ENCODE data around the gene HOXB9.

Gene HOXB9

DNA sequence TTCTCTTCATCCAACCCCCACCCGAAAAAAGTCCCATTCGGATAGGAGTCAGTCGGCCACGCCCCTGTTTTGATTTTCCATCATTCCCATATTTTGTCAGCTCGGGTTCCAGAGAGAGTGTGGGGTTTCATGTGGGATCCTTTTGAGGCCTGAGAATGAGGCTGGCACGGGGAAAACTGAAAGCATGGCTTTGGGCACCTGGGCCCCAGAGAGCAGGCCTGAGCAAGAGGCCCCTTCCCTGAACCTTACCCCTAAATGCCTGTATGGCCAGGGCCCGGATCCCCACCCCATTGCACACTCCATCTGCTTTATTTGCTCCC lies 43.4 kb downstream of the HOXB9 start:
- no peaks in the 10 kb centered on the region for H3K9me2 ChIP-seq (replicated peaks; ENCODE audit: insufficient read depth, low read length)
- H3K27me3 ChIP-seq (replicated peaks; ENCODE audit: insufficient read depth, low read length) = no peaks in the 10 kb centered on the region
- no peak overlapping the region for H3K4me3 ChIP-seq (ENCODE audit: low read length)
- H3K4me2 ChIP-seq (ENCODE audit: low read depth, low read length) = 0 out of 2 replicates have a peak overlapping the region, but pooled peaks have one; percentile 63
- no peak overlapping the region for H3K9ac ChIP-seq (ENCODE audit: low read length)
- no peaks in the 10 kb centered on the region for H3K36me3 ChIP-seq (replicated peaks; ENCODE audit: insufficient read depth, low read length)
- H3K4me1 ChIP-seq (ENCODE audit: low read length) = peaks cover 6% of the 10 kb centered on the region
- H3K27ac ChIP-seq (ENCODE audit: low read length) = no peak overlapping the region
- H3K9me3 ChIP-seq (replicated peaks; ENCODE audit: insufficient read depth, low read length) = no peaks in the 10 kb centered on the region
- no peak for TF ChIP-seq EZH2phosphoT487 (IDR thresholded peaks at IDR 0.05; ENCODE audit: low read length)
- TF ChIP-seq, protein P1, sequence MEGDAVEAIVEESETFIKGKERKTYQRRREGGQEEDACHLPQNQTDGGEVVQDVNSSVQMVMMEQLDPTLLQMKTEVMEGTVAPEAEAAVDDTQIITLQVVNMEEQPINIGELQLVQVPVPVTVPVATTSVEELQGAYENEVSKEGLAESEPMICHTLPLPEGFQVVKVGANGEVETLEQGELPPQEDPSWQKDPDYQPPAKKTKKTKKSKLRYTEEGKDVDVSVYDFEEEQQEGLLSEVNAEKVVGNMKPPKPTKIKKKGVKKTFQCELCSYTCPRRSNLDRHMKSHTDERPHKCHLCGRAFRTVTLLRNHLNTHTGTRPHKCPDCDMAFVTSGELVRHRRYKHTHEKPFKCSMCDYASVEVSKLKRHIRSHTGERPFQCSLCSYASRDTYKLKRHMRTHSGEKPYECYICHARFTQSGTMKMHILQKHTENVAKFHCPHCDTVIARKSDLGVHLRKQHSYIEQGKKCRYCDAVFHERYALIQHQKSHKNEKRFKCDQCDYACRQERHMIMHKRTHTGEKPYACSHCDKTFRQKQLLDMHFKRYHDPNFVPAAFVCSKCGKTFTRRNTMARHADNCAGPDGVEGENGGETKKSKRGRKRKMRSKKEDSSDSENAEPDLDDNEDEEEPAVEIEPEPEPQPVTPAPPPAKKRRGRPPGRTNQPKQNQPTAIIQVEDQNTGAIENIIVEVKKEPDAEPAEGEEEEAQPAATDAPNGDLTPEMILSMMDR (IDR thresholded peaks at IDR 0.05; ENCODE audit: low read length) = no peak
- TF ChIP-seq EZH2 (optimal IDR thresholded peaks at IDR 0.05; ENCODE audit: low read depth, low read length) = no peak
- H3K79me2 ChIP-seq (ENCODE audit: low read length) = peaks cover under 1% of the 10 kb centered on the region; the same call in 1 of the 2 replicates
- H4K20me1 ChIP-seq (ENCODE audit: insufficient read depth, low read length) = no peaks in the 10 kb centered on the region
- no peaks in the 10 kb centered on the region for H3F3A ChIP-seq (ENCODE audit: insufficient read depth, low read length)
- no peak for DNase-seq
- no peak overlapping the region for H2AFZ ChIP-seq (ENCODE audit: low read length)

DNA sequence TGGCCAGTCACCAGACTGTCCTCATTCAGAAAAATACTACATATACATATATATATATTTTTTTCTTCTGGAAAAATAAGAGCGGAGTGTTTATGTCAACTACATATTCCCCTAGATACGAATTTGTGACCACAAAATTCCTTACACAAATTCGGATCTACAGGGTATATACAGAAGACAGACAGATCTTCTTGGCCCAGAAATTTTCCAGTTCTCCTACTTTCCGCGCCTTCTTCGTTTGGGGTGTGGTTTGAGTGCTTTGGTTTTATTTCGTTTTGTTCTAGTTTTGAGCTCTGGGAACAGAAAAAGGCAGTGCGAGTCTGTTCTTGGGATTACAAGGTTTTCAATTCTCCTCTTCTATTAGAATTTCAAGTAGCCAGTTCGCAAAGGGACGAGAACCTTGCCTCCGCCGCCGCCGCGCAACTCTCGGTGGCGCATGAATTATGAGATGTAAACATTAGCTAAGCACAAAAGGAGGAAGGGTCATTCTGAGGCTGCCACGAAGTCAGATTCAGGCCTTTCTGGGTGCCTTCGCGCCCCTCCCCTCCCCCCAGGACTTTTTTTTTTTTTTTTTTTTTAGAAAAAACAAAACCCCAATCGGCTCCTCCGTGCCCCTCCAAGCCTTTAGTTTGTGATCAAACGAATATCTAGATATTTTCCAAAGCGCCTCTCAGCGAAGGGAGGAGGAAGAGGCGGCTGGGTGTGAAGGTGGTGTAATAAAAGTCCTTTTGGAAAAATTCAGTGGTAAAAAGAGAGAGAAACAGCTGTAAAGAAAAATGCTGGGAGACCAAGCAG lies 46.2 kb downstream of the HOXB9 start:
- H3F3A ChIP-seq (ENCODE audit: insufficient read depth, low read length) = no peaks in the 10 kb centered on the region

GRCh38 chr17:48579471-48579759 lies 46.7 kb downstream of the HOXB9 start:
- Histone ChIP-seq H3K9me3 (replicated peaks; ENCODE audit: insufficient read depth, low read length) (no peaks in the 10 kb centered on the region), H3K4me2 (ENCODE audit: low read depth, low read length) (peak overlapping the region; percentile 86; the same call in 1 of the 2 replicates), H3K4me3 (ENCODE audit: low read length) (no peak overlapping the region)

More for the DNA sequence above, 46.2 kb downstream of the HOXB9 start:
- no peaks in the 10 kb centered on the region for H4K20me1 ChIP-seq (ENCODE audit: insufficient read depth, low read length)
- no peak for TF ChIP-seq EZH2phosphoT487 (IDR thresholded peaks at IDR 0.05; ENCODE audit: low read length)
- TF ChIP-seq EZH2 (optimal IDR thresholded peaks at IDR 0.05; ENCODE audit: low read depth, low read length) = no peak
- TF ChIP-seq, protein P1 (IDR thresholded peaks at IDR 0.05; ENCODE audit: low read length) = no peak
- no peak overlapping the region for H3K4me3 ChIP-seq (ENCODE audit: low read length)
- no peaks in the 10 kb centered on the region for H3K36me3 ChIP-seq (replicated peaks; ENCODE audit: insufficient read depth, low read length)
- H2AFZ ChIP-seq (ENCODE audit: low read length) = no peak overlapping the region
- H3K9me2 ChIP-seq (replicated peaks; ENCODE audit: insufficient read depth, low read length) = no peaks in the 10 kb centered on the region
- H3K9me3 ChIP-seq (replicated peaks; ENCODE audit: insufficient read depth, low read length) = no peaks in the 10 kb centered on the region
- H3K27me3 ChIP-seq (replicated peaks; ENCODE audit: insufficient read depth, low read length) = no peaks in the 10 kb centered on the region
- peaks cover 12% of the 10 kb centered on the region for H3K79me2 ChIP-seq (ENCODE audit: low read length)
- H3K4me2 ChIP-seq (ENCODE audit: low read depth, low read length) = no peak overlapping the region
- no peak overlapping the region for H3K27ac ChIP-seq (ENCODE audit: low read length)
- H3K4me1 ChIP-seq (ENCODE audit: low read length) = peaks cover 8% of the 10 kb centered on the region
- H3K9ac ChIP-seq (ENCODE audit: low read length) = no peak overlapping the region
- DNase-seq = no peak

More at GRCh38 chr17:48579471-48579759, 46.7 kb downstream of the HOXB9 start:
- Histone ChIP-seq H3K79me2 (ENCODE audit: low read length) (peaks cover 12% of the 10 kb centered on the region), H4K20me1 (ENCODE audit: insufficient read depth, low read length) (no peaks in the 10 kb centered on the region), H2AFZ (ENCODE audit: low read length) (no peak overlapping the region), H3K36me3 (replicated peaks; ENCODE audit: insufficient read depth, low read length) (no peaks in the 10 kb centered on the region), H3K27ac (ENCODE audit: low read length) (no peak overlapping the region), H3K4me1 (ENCODE audit: low read length) (peaks cover 8% of the 10 kb centered on the region), H3K9me2 (replicated peaks; ENCODE audit: insufficient read depth, low read length) (no peaks in the 10 kb centered on the region), H3K27me3 (replicated peaks; ENCODE audit: insufficient read depth, low read length) (no peaks in the 10 kb centered on the region), H3F3A (ENCODE audit: insufficient read depth, low read length) (no peaks in the 10 kb centered on the region), H3K9ac (ENCODE audit: low read length) (no peak overlapping the region)
- no peak for TF ChIP-seq EZH2 (optimal IDR thresholded peaks at IDR 0.05; ENCODE audit: low read depth, low read length)
- no peak for TF ChIP-seq EZH2phosphoT487 (IDR thresholded peaks at IDR 0.05; ENCODE audit: low read length)
- TF ChIP-seq, protein P1 (IDR thresholded peaks at IDR 0.05; ENCODE audit: low read length) = no peak
- DNase-seq = no peak

Data from MM.1S (cell line).